ENCODE measurements around the gene ZNF630.
"Not testable (repeated sequence)": the region's sequence is repeated elsewhere in the genome, so short reads cannot be mapped to it uniquely, and the experiment has no call there.

Gene ZNF630

GRCh38 chrX:48030641-48031173 is 40.7 kb downstream of the ZNF630 start:
- not testable (repeated sequence) for DNase-seq (ENCODE audit: insufficient read length, low spot score); FAIRE-seq

DNA sequence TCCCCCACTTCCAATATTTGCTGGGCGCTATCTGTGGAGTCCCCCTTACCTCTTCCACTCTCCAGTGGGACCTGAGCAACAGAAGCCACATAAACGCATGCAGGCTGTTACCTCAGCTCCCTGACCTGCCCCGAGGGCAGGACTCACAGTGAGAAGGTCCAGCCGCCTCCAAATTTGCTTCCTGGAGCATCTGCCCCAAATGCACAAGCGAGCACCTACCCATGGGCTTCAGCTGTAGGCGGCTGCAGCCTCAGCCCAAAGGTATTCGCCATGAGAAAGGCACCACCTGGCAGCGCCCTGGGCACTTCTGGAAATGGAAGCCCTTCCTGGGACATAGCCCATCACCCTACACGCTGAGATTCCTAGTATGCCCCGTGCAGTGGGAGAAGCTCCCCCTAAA is 41.2 kb downstream of the ZNF630 start:
- DNase-seq (ENCODE audit: insufficient read length, low spot score) (no peak), FAIRE-seq (no peak)

GRCh38 chrX:48028091-48028490 is 43.3 kb downstream of the ZNF630 start:
- no peak for DNase-seq (ENCODE audit: insufficient read length, low spot score)
- FAIRE-seq, result no peak

- not testable (repeated sequence) for FAIRE-seq; DNase-seq (ENCODE audit: insufficient read length, low spot score)
These were observed 43.9 kb downstream of the ZNF630 start for GRCh38 chrX:48027545-48027944.

- peak; percentile 99 for FAIRE-seq
- DNase-seq (ENCODE audit: insufficient read length, low spot score), result no peak
These were observed 45.9 kb downstream of the ZNF630 start for GRCh38 chrX:48025561-48025960.

- no peak for FAIRE-seq
- DNase-seq (ENCODE audit: insufficient read length, low spot score), result no peak
These were observed 48.7 kb downstream of the ZNF630 start for GRCh38 chrX:48022738-48023137.

GRCh38 chrX:48022100-48022499 is 49.3 kb downstream of the ZNF630 start:
- FAIRE-seq, result no peak

GRCh38 chrX:48021026-48021900 is 50.2 kb downstream of the ZNF630 start:
- FAIRE-seq, result peak; percentile 99
- peak; percentile 20 for DNase-seq (ENCODE audit: insufficient read length, low spot score)

More at GRCh38 chrX:48022100-48022499, 49.3 kb downstream of the ZNF630 start:
- DNase-seq (ENCODE audit: insufficient read length, low spot score), result no peak

- peak; percentile 89 for FAIRE-seq
- not testable (repeated sequence) for DNase-seq (ENCODE audit: insufficient read length, low spot score)
These were observed 51.0 kb downstream of the ZNF630 start for GRCh38 chrX:48020472-48020871.

- DNase-seq (ENCODE audit: insufficient read length, low spot score), result not testable (repeated sequence)
- FAIRE-seq, result peak; percentile 79
These were observed 51.5 kb downstream of the ZNF630 start for GRCh38 chrX:48019892-48020291.

- not testable (repeated sequence) for DNase-seq (ENCODE audit: insufficient read length, low spot score); FAIRE-seq
These were observed 54.7 kb downstream of the ZNF630 start for GRCh38 chrX:48016583-48017310.

DNA sequence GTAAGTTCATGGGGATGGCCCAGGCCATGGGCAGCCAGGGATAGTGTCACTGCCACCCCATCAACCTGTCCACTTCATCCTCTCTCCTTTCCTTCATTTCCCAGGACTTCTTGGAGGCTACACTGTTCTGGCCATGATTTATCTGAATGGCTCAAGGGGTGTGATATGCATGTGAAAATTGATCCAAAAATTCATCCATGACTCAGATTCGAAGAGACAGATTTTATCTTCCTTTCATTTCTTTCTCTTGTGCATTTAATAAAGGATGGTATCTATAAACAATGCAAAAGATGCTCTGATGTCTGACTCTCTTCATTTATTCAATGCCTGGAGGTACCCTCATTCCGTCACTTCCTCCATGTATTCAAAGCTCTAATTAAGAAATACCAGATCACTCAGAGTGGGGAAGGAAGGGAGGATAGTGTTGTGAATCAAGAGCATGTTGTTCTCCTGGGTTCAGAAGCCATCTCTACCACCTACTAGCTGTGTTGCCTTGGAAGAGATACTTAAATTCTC is 61.9 kb downstream of the ZNF630 start:
- FAIRE-seq; DNase-seq (ENCODE audit: insufficient read length, low spot score): not testable (repeated sequence)
